ENCODE data around the gene ERBB4.
"Not testable (repeated sequence)": the region's sequence is repeated elsewhere in the genome, so short reads cannot be mapped to it uniquely, and the experiment has no call there.

ERBB4 gene

DNA sequence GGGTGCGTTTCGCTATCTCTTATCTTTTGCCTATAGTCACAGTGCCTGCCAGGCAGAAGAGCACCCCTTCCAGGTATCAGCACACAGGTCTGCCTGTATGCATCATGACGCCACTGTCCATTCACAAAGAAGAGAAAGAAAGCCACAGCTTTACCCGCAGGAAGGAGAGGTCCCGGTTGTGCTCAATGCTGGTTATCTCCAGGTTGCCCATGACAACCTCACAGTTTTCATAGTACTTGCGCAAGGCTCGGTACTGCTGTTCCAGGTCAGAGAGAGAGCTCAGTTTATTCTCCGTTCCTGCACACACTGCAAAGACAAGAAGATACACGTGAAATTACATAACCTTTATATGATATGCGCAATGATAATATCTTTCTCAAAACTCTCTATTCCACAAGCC lies 414.0 kb downstream of the ERBB4 start:
- no peak for DNase-seq

DNA sequence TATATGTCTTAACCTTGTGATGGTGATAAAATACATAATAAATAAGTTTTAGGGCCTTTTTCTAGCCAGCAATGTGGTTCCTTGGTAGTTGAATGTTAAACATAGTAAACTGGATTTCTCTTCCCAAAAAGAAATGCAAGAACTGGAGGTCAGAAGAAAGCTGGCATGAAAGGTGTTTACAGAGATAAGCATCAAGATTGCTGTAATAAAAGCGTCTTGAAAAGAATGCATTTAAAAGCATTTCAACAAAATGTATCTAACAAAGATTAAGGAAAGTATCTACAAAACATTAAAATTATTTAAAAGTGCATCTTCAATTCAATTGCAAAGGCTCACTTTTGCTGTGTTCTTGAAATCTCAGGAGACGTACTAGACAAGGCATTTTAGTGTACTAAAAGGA lies 419.0 kb downstream of the ERBB4 start:
- no peak for DNase-seq

DNA sequence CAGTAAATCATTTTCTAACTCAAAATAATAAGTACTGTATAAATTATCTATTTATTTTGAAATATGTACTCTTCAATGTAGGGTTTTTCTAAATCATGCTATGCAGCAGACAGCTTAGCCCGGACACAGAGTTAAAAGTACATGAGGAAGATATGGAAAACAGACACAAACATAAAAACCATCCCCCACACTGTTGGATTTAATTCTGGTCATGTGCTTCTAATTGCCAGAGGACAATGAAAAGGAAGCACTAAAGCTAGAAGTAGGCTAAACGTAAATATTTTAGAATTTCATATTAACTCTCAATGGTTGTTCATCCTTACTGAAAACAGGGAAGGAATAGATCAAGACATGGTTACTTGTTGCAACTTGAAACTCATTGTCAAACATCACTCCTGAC lies 420.7 kb downstream of the ERBB4 start:
- DNase-seq: no peak

DNA sequence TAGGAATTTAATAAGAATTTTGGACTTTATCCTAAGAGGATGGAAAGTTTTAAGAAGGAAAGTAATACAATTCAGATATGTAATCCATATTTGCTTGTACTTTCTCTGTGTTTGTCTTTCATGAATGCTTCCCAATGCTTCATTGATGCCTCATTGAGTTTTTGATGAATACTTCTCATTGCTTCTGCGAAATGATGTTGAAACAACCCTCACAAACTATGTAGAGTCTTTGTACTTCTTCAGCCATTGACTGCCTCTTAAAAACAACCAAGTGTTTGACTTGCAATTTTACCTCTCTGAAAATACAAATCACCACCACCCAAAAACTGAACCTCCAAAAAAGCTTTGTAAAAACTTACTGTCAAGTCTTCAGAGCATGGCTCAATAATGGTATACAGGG lies 424.1 kb downstream of the ERBB4 start:
- DNase-seq: no peak

DNA sequence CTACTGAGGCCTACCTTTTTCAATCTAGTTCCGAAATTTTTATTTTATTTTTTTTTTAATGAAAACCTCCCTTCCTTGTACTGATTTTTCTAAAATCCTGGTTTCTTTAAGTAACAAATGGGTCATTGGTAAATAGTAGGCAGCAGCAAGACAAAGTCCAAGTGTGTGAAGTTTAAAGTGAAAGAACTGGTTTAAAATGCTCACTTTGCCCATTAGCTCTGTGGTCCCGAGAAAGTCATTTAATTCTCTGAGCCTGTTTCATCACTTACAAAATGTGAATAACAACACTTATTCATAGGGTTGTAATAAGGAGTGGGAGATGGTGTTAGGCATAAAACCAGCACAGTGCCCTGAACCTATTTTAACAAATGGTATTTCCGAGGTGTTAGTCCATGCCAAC lies 426.2 kb downstream of the ERBB4 start:
- no peak for DNase-seq

DNA sequence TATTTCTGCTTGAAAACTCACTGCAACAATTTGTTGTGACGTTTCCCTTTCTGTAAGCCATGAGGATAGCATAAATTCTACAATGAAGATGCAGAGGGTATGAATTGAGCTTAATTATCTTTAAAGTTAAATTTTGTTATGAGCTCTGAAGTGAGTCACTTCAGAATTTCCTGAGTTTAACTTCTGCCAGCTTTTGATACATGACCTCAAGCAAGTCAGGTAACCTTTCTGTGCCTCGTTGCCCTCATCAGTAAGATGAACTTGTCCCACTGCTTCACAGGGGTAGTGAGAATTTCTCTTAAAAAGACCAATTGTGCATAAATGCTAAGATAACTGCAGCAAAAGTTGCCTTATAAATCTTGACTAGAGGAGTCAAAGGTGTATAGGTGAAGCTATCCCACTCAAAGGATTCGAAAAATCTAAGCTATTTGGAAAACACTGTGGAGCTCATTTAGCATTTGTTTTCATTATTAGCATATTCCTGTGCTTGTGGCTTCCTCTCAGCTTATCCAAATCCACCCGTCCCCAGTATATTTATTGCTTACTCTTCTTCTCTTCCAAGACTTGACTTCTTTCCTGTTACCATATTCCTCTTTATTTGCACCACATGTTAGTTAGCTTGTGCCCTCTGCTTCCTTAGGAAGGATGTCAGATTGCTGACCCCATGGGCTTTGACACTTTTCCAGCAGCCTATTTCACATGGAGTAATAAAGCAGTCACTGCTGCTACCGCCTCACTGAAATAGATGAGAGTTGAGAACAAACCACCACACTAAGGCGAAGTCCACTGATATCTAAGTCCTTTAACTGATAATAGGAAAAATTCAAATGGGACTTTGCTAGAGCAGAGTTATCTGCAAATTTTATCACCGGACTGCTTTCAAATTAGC lies 428.6 kb downstream of the ERBB4 start:
- DNase-seq: no peak

DNA sequence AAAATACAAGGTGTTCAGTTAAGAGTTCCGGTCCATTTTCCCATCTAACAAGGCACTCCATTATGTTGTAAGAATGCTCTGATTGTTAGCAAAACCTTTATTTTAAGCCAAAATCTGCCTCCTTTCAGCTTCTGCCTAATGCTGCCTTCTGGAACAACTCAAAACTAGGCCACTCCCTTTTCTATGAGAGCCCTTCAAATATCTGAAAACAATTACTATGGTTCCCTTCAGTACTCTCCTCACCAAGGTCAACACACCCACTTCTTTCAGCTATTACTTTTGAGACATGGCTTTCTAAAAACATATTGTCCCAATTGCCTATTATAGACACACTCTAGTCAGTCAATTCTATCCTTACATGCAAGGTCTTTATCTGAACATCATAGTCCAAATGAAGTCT lies 429.4 kb downstream of the ERBB4 start:
- no peak for DNase-seq

DNA sequence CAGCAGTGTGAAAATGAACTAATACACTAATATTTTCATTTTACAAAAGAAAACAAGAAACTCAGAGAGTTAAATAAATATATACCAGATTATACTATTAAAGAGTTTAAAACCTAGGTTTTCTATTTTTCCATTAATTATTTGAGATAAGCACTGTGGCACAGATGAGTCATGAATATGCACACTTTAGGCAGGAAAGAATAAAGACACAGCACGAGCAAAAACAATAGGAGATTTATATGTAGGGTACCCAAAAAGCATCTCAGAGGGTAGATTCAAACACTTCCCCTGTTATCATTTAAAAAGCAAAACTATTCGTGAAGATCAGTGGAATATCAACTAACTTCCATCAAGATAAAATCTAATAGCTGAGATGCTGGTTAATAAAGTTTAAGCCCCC lies 430.6 kb downstream of the ERBB4 start:
- DNase-seq: no peak

DNA sequence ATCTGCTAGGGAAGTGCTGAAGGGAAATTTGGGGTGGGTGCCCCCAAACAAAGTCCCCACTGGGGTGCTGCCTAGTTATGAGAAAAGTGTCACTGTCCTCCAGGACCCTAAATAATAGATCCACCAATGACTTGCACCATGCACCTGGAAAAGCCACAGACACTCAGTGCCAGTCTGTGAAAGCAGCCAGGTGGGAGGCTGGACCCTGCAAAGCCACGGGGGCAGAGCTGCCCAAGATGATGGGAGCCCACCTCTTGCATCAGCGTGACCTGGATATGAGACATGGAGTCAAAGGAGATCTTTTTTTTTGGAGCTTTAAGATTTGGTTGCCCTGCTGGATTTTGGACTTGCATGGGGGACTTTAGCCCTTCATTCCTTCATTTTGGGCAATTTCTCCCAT lies 431.6 kb downstream of the ERBB4 start:
- DNase-seq: no peak

DNA sequence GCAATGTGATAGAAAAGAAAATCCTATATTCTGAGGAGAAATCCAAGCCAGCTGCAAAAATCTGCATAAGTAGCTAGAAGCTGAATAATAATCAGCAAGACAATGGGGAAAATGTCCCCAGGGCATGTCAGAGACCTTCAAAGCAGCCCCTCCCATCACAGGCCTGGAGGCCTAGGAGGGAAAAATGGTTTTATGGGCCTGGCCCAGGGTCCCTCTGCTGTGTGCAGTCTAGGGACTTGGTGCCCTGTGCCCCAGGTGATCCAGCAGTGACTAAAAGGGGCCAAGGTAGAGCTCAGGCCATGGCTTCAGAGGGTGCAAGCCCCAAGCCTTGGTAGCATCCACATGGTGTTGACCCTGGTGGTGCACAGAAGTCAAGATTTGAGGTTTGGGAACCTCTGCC lies 432.1 kb downstream of the ERBB4 start:
- not testable (repeated sequence) for DNase-seq

DNA sequence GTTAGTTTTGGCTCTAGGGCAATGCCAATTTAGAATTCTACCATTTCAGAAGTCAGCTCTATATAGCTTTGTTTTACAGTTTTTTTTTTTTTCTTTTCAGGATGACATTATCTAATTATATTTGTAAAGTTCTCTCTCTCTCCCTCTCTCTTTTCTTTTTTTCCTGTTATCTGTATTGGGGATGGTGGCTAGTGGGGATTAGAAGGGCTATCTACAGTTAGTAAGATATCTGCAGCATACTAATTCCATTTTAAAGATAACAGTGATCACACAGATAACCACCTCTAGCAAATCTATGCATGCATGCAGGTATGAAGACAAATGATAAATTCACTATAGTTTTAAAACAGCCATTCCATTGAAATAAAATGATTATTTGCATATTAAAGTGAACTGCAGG lies 438.9 kb downstream of the ERBB4 start:
- no peak for DNase-seq

DNA sequence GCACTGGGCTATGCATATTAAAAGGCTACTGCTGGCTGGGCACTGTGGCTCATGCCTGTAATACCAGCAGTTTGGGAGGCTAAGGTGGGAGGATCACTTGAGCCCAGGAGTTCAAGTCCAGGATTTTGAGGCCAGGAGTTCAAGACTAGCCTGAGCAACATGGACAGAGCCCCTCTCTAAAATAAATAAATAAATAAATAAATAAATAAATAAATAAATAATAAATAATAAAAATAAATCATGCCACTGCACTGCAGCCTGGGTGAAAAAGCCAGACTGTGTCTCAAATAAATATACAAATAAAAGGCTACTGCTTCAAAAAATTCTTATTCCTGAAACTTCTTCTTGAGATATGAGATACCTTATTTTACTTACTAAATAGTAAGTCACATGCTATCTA lies 439.6 kb downstream of the ERBB4 start:
- DNase-seq: no peak

DNA sequence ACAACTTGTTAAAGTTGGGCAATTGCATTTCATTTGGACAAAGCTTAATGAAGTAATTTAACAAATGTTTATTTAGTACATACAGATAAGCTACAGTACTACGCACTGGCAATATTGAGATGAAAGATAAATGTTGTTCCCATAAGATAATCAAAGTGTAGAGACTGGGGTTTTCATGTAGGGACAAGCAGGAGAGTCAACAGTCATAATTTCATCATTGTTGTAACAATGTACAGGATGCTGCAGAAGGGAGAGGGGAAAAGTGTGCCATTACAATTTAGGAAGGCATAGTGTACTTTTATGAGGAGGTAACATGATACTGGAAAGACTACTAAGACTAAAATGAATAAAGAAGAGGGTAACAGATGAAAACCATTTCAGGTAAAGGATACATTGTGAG lies 441.6 kb downstream of the ERBB4 start:
- no peak for DNase-seq

DNA sequence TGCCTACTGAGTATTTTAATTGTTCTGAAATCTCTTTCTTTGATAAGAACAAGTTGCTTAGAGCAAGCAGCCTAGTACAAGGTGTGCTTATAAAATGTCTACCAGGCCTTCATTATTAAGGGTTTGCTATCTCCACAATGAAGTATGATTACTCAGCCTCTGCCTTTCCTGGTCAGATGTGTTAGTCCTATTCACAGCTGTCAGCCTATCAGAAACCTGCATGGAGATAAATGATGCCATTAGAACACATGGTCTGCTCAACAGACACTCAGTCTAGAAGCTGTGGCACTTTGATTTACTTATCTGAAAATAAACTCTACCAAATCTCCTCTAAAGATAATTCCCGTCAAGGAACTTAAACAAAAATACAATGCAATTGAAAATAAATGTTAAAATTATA lies 448.7 kb downstream of the ERBB4 start:
- DNase-seq: no peak

DNA sequence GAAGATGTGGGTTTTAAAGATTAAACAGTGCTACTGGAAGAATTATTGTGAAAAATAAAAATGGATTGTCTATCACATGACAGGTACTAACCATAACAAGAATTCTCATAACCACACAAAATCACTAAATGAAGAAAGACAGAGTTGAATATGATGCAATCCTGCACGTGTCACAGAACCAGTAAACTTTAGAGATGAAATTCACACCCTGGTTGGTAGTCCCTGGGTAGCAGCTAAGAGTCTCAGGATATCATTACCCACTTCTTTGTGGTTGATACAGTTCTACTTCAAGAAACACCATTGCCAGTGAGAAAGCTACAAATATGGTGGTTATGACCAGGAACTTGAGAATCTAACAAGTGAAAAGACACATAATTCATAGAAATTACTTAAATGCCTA lies 450.2 kb downstream of the ERBB4 start:
- no peak for DNase-seq

DNA sequence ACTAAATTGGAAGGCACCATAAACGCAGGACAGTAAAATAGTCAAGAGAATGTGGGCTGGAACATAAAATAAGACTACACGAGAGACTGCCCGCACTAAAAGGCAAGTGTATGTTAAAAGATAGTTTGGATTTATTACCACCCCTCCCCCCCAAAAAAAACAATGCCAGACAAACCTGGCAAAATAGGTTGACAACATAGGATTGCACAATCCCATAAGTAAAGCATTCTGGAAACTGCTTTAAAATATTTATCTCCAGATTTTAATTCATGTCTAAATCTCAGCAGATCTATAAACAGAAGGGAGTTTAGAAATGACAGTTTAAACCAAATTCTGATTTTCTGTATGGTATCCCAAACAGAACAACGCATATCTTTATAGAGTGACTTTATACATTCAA lies 455.1 kb downstream of the ERBB4 start:
- DNase-seq: no peak

DNA sequence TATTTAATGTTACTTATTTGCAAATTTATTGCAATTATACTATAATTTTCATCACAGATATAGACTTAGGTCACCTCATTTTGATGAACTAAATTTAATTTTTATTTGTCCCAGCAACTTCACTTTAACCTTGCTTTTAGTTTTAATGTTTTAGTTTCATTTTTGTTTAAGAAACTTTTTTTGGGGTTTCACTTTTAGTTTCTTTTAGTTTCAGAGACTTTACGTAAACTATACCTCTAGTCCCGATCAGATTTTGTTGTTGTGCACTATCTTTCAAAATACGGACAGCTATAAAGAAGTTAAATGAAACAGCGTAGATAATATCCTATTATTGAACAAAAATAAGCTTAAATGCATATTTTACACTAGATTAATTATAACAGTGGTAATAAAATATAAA lies 460.5 kb downstream of the ERBB4 start:
- DNase-seq: no peak

DNA sequence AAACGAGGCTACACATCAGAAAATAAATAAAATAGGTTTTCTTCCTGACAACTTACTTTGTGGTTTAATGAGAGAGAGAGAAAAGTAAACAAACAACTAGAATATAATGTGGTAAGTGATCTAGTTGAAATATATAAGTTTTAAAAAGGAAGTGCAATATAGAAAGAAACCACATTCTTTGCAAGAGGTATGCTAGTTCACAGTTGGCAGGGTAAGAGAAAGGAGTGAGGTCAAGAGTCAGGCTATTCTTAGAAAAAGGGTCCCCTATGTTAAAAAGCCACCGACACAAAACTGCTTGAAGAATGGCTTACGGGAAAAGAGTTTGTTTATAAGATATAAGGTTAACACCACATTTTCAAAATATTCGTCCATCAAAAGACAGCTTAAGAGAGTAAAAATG lies 462.1 kb downstream of the ERBB4 start:
- DNase-seq: no peak

DNA sequence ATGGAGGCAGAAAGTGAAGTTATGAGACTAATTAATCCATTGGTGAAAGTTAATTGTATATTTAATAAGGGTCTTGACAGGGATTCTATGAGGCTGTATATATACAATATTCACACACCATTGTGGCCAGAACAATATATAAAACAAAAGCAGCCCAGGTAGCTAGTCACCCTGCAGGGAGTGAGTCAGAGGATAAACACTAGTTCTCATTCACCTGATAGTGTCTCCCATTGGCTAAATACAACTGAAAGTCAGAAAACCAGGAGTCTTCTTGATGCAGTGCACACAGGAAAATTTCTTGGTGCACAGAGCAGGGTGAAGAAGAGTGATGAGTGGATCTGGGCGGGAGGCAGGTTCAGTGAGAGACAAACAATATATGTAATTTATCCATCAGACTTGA lies 465.2 kb downstream of the ERBB4 start:
- DNase-seq: no peak

DNA sequence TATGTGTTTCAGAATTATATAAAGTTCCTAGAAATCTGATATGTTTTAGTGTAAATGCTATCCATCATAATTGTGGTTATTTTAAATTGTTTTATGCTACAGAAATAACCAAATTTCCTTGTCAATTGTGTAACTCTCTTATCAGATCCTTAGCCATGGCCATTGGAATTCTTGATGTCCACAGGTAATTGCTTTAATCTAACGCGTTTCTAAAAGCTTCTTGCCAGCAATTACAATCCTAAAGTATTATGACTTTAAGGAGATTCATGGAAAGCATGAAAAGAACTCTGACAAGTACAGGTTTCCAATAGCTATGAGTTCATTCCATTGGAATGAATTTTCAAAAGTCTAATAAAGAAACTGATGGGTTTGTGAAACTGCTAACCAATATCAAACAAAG lies 472.1 kb downstream of the ERBB4 start:
- no peak for DNase-seq

DNA sequence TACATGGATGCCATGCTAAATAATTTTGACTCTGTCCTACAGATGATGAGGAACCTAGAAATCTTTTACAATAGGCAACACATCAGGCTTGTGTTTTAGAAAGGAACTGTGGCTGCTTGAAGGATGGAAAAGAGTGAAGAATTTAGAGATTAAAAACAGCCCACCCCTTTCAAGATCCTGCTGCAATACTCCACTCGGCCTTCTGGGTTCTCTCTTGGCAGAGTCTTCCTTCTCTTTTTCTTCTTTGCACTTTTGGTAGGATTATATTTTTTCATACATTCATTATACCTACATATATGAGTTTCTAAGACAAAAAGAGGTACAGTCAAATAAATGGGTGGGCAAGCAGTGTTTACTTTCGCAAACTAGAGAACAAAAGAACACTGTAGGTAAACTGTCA lies 474.3 kb downstream of the ERBB4 start:
- DNase-seq: no peak

DNA sequence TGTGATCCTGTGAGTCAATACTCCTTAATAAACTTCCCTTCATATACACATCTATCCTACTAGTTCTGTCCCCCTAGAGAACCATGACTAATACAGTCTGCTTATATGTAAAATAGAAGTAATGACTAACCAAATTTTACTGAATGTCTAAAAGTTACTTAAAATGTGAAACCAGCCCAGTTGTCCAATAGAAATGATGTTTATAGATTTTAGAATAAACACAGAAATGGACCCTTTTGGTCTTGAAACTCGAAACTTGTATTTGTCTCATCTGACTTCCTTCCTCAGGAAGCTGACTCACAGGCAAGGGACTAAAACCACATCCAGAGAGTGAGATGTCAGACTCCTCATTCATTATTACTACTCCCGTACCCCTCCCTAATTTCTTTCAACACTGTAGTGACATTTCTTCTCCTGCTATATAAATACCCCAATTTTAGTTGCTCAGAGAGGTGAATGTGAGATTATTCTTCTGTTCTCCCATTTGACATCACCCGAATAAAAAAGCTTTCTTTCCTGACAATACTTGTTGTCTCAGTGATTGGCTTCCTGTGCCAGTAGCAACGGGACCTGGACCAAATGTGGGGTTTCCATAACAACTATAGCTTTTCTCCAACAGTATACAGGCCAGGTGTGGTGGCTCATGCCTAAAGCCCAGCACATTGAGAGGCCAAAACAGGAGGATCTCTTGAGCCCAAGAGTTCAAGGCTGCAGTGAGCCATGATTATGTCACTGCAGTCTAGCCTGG lies 486.0 kb downstream of the ERBB4 start:
- DNase-seq: no peak

DNA sequence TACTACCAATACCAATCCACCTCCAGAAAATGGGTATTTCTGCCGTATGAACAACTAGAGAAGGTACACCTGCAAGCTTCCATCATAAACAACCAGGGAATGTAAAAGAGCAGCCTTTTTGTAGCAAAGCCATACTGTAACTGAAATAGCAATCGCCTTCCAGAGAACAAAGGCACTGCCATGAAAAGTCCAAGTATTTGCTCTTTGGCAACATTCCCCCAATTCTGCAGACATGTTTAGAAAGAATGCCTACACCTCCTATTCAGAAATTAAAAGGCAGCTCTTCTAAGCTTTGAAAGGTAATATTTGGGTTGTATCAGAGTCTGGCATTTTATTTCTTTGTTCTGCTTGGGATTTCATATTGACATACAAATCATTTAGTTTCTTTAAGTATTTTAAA lies 487.7 kb downstream of the ERBB4 start:
- DNase-seq: no peak

DNA sequence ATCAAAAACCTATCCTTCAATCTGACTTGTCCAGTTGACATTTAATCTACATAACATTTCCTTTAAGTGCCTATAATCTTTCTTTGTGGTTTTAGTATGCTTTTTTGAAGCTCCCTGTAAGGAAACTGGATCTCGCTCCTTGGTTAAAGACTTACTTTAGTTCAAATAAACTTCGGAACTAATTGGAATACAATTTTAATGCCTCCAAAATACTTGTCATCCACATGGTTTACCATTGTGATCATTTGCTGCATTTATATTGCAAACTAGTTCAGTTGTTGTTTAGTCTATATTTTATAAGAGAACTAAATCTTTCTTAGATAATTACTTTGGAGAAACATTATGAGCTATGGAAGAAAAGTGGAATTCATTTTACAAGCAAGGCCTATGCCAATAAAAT lies 496.0 kb downstream of the ERBB4 start:
- no peak for DNase-seq

DNA sequence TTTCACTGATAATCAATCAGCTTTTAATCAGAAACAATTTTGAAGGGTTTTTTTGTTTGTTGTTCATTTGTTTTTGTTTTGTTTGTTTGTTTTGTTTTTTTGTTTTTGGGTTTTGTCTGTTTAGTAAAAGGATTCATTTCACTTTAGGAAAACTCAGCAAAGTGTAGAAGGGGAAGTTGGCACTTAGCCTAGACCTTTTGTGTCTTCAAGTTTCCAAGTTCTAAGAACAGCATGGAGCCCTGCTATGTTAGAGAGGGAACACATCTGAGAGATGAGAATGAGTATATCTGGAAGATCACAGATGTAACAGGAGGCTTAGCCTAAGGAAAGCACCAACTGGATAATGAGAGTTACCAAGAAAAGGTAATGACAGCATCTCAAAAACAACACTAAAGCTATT lies 501.5 kb downstream of the ERBB4 start:
- DNase-seq: no peak

Measured in right forelimb (tissue), 1 donor.